GM23338 (cell line): ENCODE results near the gene LAMA4. TPM values are rescaled to one million over a fixed set of nuclear protein-coding genes. Genes with fewer than 3 reads are reported as not detected.

Experiments
- ATAC-seq: fragments of 200-7000 bp; cut with Tn5 transposase; 3 replicates; pipeline ENCODE4 v1.9.1; 2020
- DNase-seq: peaks from one replicate; pipeline ENCODE4 v3.0.0-alpha.2; 2015; ENCODE audit warnings: low spot score
- H2AFZ ChIP-seq: fragments of 200-600 bp; sonication (generic); 2 replicates; pipeline ENCODE4 v1.8.0; 2016; ENCODE audit warnings: antibody characterized with exemption, mild to moderate bottlenecking, moderate library complexity
- H3F3A ChIP-seq: fragments of 200-600 bp; sonication (generic); replicated peaks from 2 replicates; pipeline ENCODE4 v1.8.0; 2017; ENCODE audit warnings: antibody characterized with exemption, mixed run types, low read depth
- H3K27ac ChIP-seq: fragments of 200-600 bp; sonication (generic); 2 replicates; pipeline ENCODE4 v1.6.1; 2016; ENCODE audit warnings: low read depth
- H3K27me3 ChIP-seq: fragments of 200-600 bp; sonication (generic); 2 replicates; pipeline ENCODE4 v1.8.0; 2016; ENCODE audit warnings: mild to moderate bottlenecking, mixed run types, moderate library complexity; ENCODE audit not compliant: insufficient read depth
- H3K36me3 ChIP-seq: fragments of 200-600 bp; sonication (generic); 2 replicates; pipeline ENCODE4 v1.8.0; 2016; ENCODE audit warnings: mild to moderate bottlenecking; ENCODE audit not compliant: insufficient read depth
- H3K4me1 ChIP-seq: fragments of 200-600 bp; sonication (generic); 2 replicates; pipeline ENCODE4 v1.8.0; 2016; ENCODE audit warnings: mild to moderate bottlenecking, moderate library complexity; ENCODE audit not compliant: insufficient read depth
- H3K4me2 ChIP-seq: fragments of 200-600 bp; sonication (generic); 2 replicates; pipeline ENCODE4 v1.7.1; 2017; ENCODE audit warnings: mixed run types
- H3K4me3 ChIP-seq: fragments of 200-600 bp; sonication (generic); 2 replicates; pipeline ENCODE4 v1.6.1; 2016; ENCODE audit warnings: mixed run types
- H3K79me2 ChIP-seq: fragments of 200-600 bp; sonication (generic); replicated peaks from 2 replicates; pipeline ENCODE4 v1.8.0; 2017; ENCODE audit warnings: mild to moderate bottlenecking; ENCODE audit not compliant: insufficient read depth
- H3K9me2 ChIP-seq: fragments of 200-600 bp; sonication (generic); 2 replicates; pipeline ENCODE4 v1.8.0; 2017; ENCODE audit not compliant: insufficient read depth
- H4K20me1 ChIP-seq: fragments of 200-600 bp; sonication (generic); replicated peaks from 2 replicates; pipeline ENCODE4 v1.8.0; 2017; ENCODE audit warnings: mild to moderate bottlenecking; ENCODE audit not compliant: insufficient read depth
- H3K27ac Mint-ChIP-seq: 2 replicates; pipeline ENCODE4 v1.8.0; 2020; ENCODE audit warnings: inconsistent platforms, mild to moderate bottlenecking, moderate library complexity, mixed read lengths
- H3K27me3 Mint-ChIP-seq: 3 replicates; pipeline ENCODE4 v1.8.0; 2022; ENCODE audit warnings: low read depth, mild to moderate bottlenecking, moderate library complexity, mixed read lengths, inconsistent platforms; ENCODE audit not compliant: insufficient read depth, poor library complexity
- H3K36me3 Mint-ChIP-seq: 3 replicates; pipeline ENCODE4 v1.8.0; 2021; ENCODE audit warnings: low read depth, mild to moderate bottlenecking, inconsistent platforms, moderate library complexity, mixed read lengths
- H3K4me1 Mint-ChIP-seq: 3 replicates; pipeline ENCODE4 v1.8.0; 2020; ENCODE audit warnings: mild to moderate bottlenecking, inconsistent platforms, mixed read lengths
- H3K4me3 Mint-ChIP-seq: 3 replicates; pipeline ENCODE4 v1.8.0; 2021; ENCODE audit warnings: moderate library complexity, mild to moderate bottlenecking, inconsistent platforms, mixed read lengths
- H3K9me3 Mint-ChIP-seq: 3 replicates; pipeline ENCODE4 v1.8.0; 2020; ENCODE audit warnings: moderate library complexity, mild to moderate bottlenecking, inconsistent platforms, mixed read lengths
- CREB1 ChIP-seq: fragments of 250-450 bp; sonication (Bioruptor Pico); IDR thresholded peaks from 2 replicates; pipeline ENCODE4 v1.5.0; 2020; ENCODE audit warnings: low read depth, mild to moderate bottlenecking, moderate library complexity
- EZH2 ChIP-seq: fragments of 200-600 bp; sonication (generic); IDR thresholded peaks from one replicate; pipeline ENCODE4 v1.8.0; 2017; ENCODE audit warnings: antibody characterized with exemption, mild to moderate bottlenecking, low read depth; ENCODE audit not compliant: unreplicated experiment
- EZH2phosphoT487 ChIP-seq: fragments of 200-600 bp; sonication (generic); IDR thresholded peaks from one replicate; pipeline ENCODE4 v1.8.1; 2018; ENCODE audit warnings: antibody characterized with exemption; ENCODE audit not compliant: unreplicated experiment
- JUNB ChIP-seq: IDR thresholded peaks from one replicate; pipeline ENCODE4 v1.6.1; 2016; ENCODE audit warnings: antibody characterized with exemption; ENCODE audit not compliant: unreplicated experiment
- NANOG ChIP-seq: IDR thresholded peaks from 2 replicates; pipeline ENCODE4 v1.6.1; 2016; ENCODE audit warnings: antibody characterized with exemption, borderline replicate concordance
- STAT1 ChIP-seq: IDR thresholded peaks from one replicate; pipeline ENCODE4 v1.6.1; 2016; ENCODE audit warnings: antibody characterized with exemption; ENCODE audit not compliant: unreplicated experiment
- polyA plus RNA-seq: library from polyadenylated mRNA; unstranded; fragments of >200 nt; fragmentation: Nextera tagmentation; extraction: Ambion mirVana; gene quantifications from 2 replicates; pipeline ENCODE4 v1.2.1, GENCODE V29; 2016
- total RNA-seq: library from RNA; depleted of rRNA; stranded (reverse); fragments of >200 nt; shearing (Covaris generic); gene quantifications from 2 replicates; pipeline ENCODE4 v1.2.3, GENCODE V29; 2014
- TF ChIP-seq, protein P1 (sequence below): fragments of 250-450 bp; sonication (Bioruptor Pico); IDR thresholded peaks from 2 replicates; pipeline ENCODE4 v1.5.0; 2020; ENCODE audit warnings: mild to moderate bottlenecking, moderate library complexity
- TF ChIP-seq, protein P2 (sequence below), 2 experiments: fragments of 200-600 bp in 1 of 2; sonication (generic) in 1 of 2; conservative IDR thresholded peaks; 2 replicates each; pipeline versions ENCODE4 v1.5.1 to v1.6.1; 2016 to 2017; ENCODE audit warnings: antibody characterized with exemption in 2 of 2, low read depth in 2 of 2, mild to moderate bottlenecking in 2 of 2, moderate library complexity in 1 of 2
- TF ChIP-seq, protein P3 (sequence below): IDR thresholded peaks from 2 replicates; pipeline ENCODE4 v1.6.1; 2016; ENCODE audit warnings: antibody characterized with exemption
- TF ChIP-seq, protein P4 (sequence below): IDR thresholded peaks from one replicate; pipeline ENCODE4 v1.6.1; 2018; ENCODE audit warnings: antibody characterized with exemption; ENCODE audit not compliant: unreplicated experiment

Gene LAMA4
- total and polyA plus RNA-seq, 2 experiments from 2014 or later = 1.7 to 2.8 TPM

DNA sequence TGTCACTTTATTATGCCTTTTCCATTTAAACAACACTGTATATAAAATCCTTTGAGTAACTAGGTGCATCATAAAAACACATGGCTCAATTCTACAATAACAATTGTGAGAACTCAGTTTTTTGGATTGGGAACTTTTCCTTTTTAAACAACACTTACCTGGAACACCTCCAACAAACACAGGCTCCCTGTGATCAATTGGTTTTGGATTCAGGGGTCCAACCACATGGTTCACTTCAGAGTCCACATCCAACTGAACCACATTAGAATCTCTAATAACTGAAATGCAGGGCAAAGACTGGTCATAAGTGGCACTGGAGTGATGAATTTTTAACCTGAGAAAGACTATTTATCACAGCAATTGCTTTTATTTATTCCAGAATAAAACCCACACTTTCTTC lies 140.4 kb downstream of the LAMA4 start:
- H3K4me1 Mint-ChIP-seq = no peaks in the 10 kb centered on the region
- no peak overlapping the region for H3K4me3 Mint-ChIP-seq
- no peaks in the 10 kb centered on the region for H3K27me3 ChIP-seq
- H3K4me3 ChIP-seq = no peak overlapping the region
- H3K4me2 ChIP-seq = no peak overlapping the region
- no peak for DNase-seq
- H3K36me3 ChIP-seq = no peaks in the 10 kb centered on the region
- H4K20me1 ChIP-seq = no peaks in the 10 kb centered on the region
- no peaks in the 10 kb centered on the region for H3K9me2 ChIP-seq
- H3K36me3 Mint-ChIP-seq = no peaks in the 10 kb centered on the region
- no peaks in the 10 kb centered on the region for H3K27me3 Mint-ChIP-seq
- H3K9me3 Mint-ChIP-seq = no peaks in the 10 kb centered on the region
- ATAC-seq = no peak
- no peak for TF ChIP-seq CREB1
- no peak for TF ChIP-seq EZH2phosphoT487
- TF ChIP-seq JUNB = no peak
- TF ChIP-seq EZH2 = no peak
- TF ChIP-seq, protein P1, sequence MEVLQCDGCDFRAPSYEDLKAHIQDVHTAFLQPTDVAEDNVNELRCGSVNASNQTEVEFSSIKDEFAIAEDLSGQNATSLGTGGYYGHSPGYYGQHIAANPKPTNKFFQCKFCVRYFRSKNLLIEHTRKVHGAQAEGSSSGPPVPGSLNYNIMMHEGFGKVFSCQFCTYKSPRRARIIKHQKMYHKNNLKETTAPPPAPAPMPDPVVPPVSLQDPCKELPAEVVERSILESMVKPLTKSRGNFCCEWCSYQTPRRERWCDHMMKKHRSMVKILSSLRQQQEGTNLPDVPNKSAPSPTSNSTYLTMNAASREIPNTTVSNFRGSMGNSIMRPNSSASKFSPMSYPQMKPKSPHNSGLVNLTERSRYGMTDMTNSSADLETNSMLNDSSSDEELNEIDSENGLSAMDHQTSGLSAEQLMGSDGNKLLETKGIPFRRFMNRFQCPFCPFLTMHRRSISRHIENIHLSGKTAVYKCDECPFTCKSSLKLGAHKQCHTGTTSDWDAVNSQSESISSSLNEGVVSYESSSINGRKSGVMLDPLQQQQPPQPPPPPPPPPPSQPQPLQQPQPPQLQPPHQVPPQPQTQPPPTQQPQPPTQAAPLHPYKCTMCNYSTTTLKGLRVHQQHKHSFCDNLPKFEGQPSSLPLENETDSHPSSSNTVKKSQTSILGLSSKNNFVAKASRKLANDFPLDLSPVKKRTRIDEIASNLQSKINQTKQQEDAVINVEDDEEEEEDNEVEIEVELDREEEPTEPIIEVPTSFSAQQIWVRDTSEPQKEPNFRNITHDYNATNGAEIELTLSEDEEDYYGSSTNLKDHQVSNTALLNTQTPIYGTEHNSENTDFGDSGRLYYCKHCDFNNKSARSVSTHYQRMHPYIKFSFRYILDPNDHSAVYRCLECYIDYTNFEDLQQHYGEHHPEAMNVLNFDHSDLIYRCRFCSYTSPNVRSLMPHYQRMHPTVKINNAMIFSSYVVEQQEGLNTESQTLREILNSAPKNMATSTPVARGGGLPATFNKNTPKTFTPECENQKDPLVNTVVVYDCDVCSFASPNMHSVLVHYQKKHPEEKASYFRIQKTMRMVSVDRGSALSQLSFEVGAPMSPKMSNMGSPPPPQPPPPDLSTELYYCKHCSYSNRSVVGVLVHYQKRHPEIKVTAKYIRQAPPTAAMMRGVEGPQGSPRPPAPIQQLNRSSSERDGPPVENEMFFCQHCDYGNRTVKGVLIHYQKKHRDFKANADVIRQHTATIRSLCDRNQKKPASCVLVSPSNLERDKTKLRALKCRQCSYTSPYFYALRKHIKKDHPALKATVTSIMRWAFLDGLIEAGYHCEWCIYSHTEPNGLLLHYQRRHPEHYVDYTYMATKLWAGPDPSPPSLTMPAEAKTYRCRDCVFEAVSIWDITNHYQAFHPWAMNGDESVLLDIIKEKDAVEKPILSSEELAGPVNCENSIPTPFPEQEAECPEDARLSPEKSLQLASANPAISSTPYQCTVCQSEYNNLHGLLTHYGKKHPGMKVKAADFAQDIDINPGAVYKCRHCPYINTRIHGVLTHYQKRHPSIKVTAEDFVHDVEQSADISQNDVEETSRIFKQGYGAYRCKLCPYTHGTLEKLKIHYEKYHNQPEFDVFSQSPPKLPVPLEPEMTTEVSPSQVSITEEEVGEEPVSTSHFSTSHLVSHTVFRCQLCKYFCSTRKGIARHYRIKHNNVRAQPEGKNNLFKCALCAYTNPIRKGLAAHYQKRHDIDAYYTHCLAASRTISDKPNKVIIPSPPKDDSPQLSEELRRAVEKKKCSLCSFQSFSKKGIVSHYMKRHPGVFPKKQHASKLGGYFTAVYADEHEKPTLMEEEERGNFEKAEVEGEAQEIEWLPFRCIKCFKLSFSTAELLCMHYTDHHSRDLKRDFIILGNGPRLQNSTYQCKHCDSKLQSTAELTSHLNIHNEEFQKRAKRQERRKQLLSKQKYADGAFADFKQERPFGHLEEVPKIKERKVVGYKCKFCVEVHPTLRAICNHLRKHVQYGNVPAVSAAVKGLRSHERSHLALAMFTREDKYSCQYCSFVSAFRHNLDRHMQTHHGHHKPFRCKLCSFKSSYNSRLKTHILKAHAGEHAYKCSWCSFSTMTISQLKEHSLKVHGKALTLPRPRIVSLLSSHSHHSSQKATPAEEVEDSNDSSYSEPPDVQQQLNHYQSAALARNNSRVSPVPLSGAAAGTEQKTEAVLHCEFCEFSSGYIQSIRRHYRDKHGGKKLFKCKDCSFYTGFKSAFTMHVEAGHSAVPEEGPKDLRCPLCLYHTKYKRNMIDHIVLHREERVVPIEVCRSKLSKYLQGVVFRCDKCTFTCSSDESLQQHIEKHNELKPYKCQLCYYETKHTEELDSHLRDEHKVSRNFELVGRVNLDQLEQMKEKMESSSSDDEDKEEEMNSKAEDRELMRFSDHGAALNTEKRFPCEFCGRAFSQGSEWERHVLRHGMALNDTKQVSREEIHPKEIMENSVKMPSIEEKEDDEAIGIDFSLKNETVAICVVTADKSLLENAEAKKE (CRISPR knock-in tag) = no peak
- TF ChIP-seq STAT1 = no peak
- TF ChIP-seq, protein P2, sequence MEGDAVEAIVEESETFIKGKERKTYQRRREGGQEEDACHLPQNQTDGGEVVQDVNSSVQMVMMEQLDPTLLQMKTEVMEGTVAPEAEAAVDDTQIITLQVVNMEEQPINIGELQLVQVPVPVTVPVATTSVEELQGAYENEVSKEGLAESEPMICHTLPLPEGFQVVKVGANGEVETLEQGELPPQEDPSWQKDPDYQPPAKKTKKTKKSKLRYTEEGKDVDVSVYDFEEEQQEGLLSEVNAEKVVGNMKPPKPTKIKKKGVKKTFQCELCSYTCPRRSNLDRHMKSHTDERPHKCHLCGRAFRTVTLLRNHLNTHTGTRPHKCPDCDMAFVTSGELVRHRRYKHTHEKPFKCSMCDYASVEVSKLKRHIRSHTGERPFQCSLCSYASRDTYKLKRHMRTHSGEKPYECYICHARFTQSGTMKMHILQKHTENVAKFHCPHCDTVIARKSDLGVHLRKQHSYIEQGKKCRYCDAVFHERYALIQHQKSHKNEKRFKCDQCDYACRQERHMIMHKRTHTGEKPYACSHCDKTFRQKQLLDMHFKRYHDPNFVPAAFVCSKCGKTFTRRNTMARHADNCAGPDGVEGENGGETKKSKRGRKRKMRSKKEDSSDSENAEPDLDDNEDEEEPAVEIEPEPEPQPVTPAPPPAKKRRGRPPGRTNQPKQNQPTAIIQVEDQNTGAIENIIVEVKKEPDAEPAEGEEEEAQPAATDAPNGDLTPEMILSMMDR (conservative IDR thresholded peaks at IDR 0.05; ENCODE audit: low read depth in 2 of 2) = no peak
- TF ChIP-seq NANOG = no peak
- TF ChIP-seq, protein P3, sequence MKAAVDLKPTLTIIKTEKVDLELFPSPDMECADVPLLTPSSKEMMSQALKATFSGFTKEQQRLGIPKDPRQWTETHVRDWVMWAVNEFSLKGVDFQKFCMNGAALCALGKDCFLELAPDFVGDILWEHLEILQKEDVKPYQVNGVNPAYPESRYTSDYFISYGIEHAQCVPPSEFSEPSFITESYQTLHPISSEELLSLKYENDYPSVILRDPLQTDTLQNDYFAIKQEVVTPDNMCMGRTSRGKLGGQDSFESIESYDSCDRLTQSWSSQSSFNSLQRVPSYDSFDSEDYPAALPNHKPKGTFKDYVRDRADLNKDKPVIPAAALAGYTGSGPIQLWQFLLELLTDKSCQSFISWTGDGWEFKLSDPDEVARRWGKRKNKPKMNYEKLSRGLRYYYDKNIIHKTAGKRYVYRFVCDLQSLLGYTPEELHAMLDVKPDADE = no peak
- TF ChIP-seq, protein P4, sequence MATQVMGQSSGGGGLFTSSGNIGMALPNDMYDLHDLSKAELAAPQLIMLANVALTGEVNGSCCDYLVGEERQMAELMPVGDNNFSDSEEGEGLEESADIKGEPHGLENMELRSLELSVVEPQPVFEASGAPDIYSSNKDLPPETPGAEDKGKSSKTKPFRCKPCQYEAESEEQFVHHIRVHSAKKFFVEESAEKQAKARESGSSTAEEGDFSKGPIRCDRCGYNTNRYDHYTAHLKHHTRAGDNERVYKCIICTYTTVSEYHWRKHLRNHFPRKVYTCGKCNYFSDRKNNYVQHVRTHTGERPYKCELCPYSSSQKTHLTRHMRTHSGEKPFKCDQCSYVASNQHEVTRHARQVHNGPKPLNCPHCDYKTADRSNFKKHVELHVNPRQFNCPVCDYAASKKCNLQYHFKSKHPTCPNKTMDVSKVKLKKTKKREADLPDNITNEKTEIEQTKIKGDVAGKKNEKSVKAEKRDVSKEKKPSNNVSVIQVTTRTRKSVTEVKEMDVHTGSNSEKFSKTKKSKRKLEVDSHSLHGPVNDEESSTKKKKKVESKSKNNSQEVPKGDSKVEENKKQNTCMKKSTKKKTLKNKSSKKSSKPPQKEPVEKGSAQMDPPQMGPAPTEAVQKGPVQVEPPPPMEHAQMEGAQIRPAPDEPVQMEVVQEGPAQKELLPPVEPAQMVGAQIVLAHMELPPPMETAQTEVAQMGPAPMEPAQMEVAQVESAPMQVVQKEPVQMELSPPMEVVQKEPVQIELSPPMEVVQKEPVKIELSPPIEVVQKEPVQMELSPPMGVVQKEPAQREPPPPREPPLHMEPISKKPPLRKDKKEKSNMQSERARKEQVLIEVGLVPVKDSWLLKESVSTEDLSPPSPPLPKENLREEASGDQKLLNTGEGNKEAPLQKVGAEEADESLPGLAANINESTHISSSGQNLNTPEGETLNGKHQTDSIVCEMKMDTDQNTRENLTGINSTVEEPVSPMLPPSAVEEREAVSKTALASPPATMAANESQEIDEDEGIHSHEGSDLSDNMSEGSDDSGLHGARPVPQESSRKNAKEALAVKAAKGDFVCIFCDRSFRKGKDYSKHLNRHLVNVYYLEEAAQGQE = no peak
- no peaks in the 10 kb centered on the region for H3F3A ChIP-seq
- no peak overlapping the region for H3K27ac Mint-ChIP-seq
- no peak overlapping the region for H3K27ac ChIP-seq
- no peak overlapping the region for H2AFZ ChIP-seq
- H3K4me1 ChIP-seq = no peaks in the 10 kb centered on the region
- H3K79me2 ChIP-seq = no peaks in the 10 kb centered on the region
